Lower leg skin (tissue), 3 donors: ENCODE data around the gene NAV1.

ENCODE experiments used
- CTCF ChIP-seq, 3 donors: fragments of 450-650 bp; IDR thresholded peaks; one replicate each; pipeline ENCODE4 v1.5.1; 2016; ENCODE audit warnings: antibody characterized with exemption in 3 of 3, mild to moderate bottlenecking in 3 of 3, moderate library complexity in 2 of 3
- POLR2A ChIP-seq, 2 donors: fragments of 450-650 bp; IDR thresholded peaks; one replicate each; pipeline ENCODE4 v1.6.1; 2016 to 2017; ENCODE audit warnings: antibody characterized with exemption in 2 of 2, mild to moderate bottlenecking in 1 of 2, moderate library complexity in 1 of 2

DNA sequence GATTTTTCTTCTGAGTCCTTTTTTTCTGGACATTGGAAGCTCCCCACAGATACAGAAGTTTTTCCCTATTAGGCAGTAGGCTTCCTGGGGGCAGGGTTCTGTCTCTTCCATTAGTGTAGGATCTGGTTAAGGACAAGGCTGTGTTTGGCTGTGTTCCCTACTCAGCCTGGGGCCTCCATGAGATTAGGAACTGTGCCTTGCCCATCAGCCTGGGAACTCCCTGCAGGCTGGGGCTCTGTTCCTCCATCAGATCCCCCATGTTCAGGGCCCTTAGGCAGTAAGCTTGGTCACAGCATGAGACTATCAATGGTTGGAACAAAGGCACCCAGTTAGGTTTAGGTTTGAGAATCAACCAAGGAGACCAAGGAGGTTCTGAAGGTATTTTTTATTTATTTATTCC lies 22.7 kb downstream of the NAV1 start:
- no peak for TF ChIP-seq CTCF (IDR thresholded peaks at IDR 0.05)
- no peak for TF ChIP-seq POLR2A (IDR thresholded peaks at IDR 0.05)
